Ectodermal cell (in vitro differentiated cells): ENCODE measurements around the gene AMBRA1.

Experiments
- H3K27ac ChIP-seq: 2 replicates; pipeline ENCODE4 v1.7.0; 2013; ENCODE audit warnings: mild to moderate bottlenecking, low read depth, low read length; ENCODE audit not compliant: insufficient read depth, poor library complexity, severe bottlenecking
- H3K27me3 ChIP-seq: 2 replicates; pipeline ENCODE4 v1.7.0; 2013; ENCODE audit warnings: mild to moderate bottlenecking, low read length; ENCODE audit not compliant: insufficient read depth, control insufficient read depth, poor library complexity, severe bottlenecking
- H3K36me3 ChIP-seq: one replicate; pipeline ENCODE4 v1.7.0; 2013; ENCODE audit warnings: low read length; ENCODE audit not compliant: control insufficient read depth, insufficient read depth
- H3K4me1 ChIP-seq: one replicate; pipeline ENCODE4 v1.7.0; 2013; ENCODE audit warnings: low read length; ENCODE audit not compliant: control insufficient read depth, insufficient read depth
- H3K4me3 ChIP-seq: 2 replicates; pipeline ENCODE4 v1.7.0; 2013; ENCODE audit warnings: low read depth, low read length, control low read depth; ENCODE audit not compliant: insufficient read depth
- H3K9me3 ChIP-seq: 2 replicates; pipeline ENCODE4 v1.7.0; 2013; ENCODE audit warnings: mild to moderate bottlenecking, low read length, moderate library complexity; ENCODE audit not compliant: control insufficient read depth
- WGBS, 2 experiments: methylation state at CpG; one replicate each; pipeline ENCODE4 v1.1.7; 2013; ENCODE audit warnings: missing lambda C conversion rate in 2 of 2; 5-methylcytosine and 5-hydroxymethylcytosine counted together

AMBRA1 gene

GRCh38 chr11:46421257-46421880, 172.5 kb downstream of the AMBRA1 start:
- Histone ChIP-seq H3K4me3 (no peak overlapping the region), H3K9me3 (no peaks in the 10 kb centered on the region), H3K36me3 (no peaks in the 10 kb centered on the region), H3K27me3 (no peaks in the 10 kb centered on the region), H3K4me1 (peaks cover 20% of the 10 kb centered on the region), H3K27ac (no peak overlapping the region)
- 95% methylated on average over 8 of the region's 8 CpGs for WGBS, 2 experiments

GRCh38 chr11:46420513-46420912, 173.3 kb downstream of the AMBRA1 start:
- Histone ChIP-seq H3K4me3 (no peak overlapping the region), H3K27ac (no peak overlapping the region), H3K36me3 (no peaks in the 10 kb centered on the region), H3K9me3 (no peaks in the 10 kb centered on the region), H3K27me3 (no peaks in the 10 kb centered on the region), H3K4me1 (peaks cover 21% of the 10 kb centered on the region)
- 83 to 91% methylated on average over 1 of the region's 1 CpG for WGBS, 2 experiments

- no peaks in the 10 kb centered on the region for H3K27me3 ChIP-seq
- WGBS, 2 experiments: 89 to 91% methylated on average over 4 to 5 of the region's 5 CpGs
- no peak overlapping the region for H3K27ac ChIP-seq
- H3K4me3 ChIP-seq: no peak overlapping the region
- H3K36me3 ChIP-seq: no peaks in the 10 kb centered on the region
- H3K9me3 ChIP-seq: no peaks in the 10 kb centered on the region
- H3K4me1 ChIP-seq: peaks cover 27% of the 10 kb centered on the region
Observed at GRCh38 chr11:46418751-46419150, 175.1 kb downstream of the AMBRA1 start.

- H3K4me1 ChIP-seq: peaks cover 27% of the 10 kb centered on the region
- WGBS, 2 experiments: 12 to 22% methylated on average over 7 of the region's 7 CpGs
- no peaks in the 10 kb centered on the region for H3K27me3 ChIP-seq
- no peaks in the 10 kb centered on the region for H3K9me3 ChIP-seq
- no peaks in the 10 kb centered on the region for H3K36me3 ChIP-seq
- peak overlapping the region; percentile 71 for H3K27ac ChIP-seq
- H3K4me3 ChIP-seq: no peak overlapping the region
Observed at GRCh38 chr11:46417711-46418110, 176.1 kb downstream of the AMBRA1 start.

GRCh38 chr11:46414879-46415278, 178.9 kb downstream of the AMBRA1 start:
- H3K4me3 ChIP-seq: no peak overlapping the region
- 61 to 62% methylated on average over 3 of the region's 3 CpGs for WGBS, 2 experiments
- no peaks in the 10 kb centered on the region for H3K9me3 ChIP-seq
- no peak overlapping the region for H3K27ac ChIP-seq
- H3K36me3 ChIP-seq: no peaks in the 10 kb centered on the region
- peaks cover 27% of the 10 kb centered on the region for H3K4me1 ChIP-seq
- H3K27me3 ChIP-seq: no peaks in the 10 kb centered on the region

GRCh38 chr11:46414466-46414796, 179.4 kb downstream of the AMBRA1 start:
- Histone ChIP-seq H3K4me3 (no peak overlapping the region), H3K36me3 (no peaks in the 10 kb centered on the region), H3K4me1 (peaks cover 27% of the 10 kb centered on the region), H3K27me3 (no peaks in the 10 kb centered on the region), H3K27ac (no peak overlapping the region), H3K9me3 (no peaks in the 10 kb centered on the region)
- WGBS, 2 experiments: 90 to 96% methylated on average over 5 of the region's 5 CpGs

GRCh38 chr11:46413760-46414465, 179.9 kb downstream of the AMBRA1 start:
- Histone ChIP-seq H3K27me3 (no peaks in the 10 kb centered on the region), H3K4me3 (no peak overlapping the region), H3K36me3 (no peaks in the 10 kb centered on the region), H3K9me3 (no peaks in the 10 kb centered on the region), H3K27ac (no peak overlapping the region), H3K4me1 (peaks cover 26% of the 10 kb centered on the region)
- WGBS, 2 experiments: 95 to 96% methylated on average over 9 of the region's 9 CpGs

GRCh38 chr11:46410021-46410420, 183.8 kb downstream of the AMBRA1 start:
- Histone ChIP-seq H3K27me3 (no peaks in the 10 kb centered on the region), H3K9me3 (no peaks in the 10 kb centered on the region), H3K27ac (peak overlapping the region; percentile 17), H3K4me1 (peaks cover 9% of the 10 kb centered on the region), H3K4me3 (no peak overlapping the region), H3K36me3 (peaks cover 4% of the 10 kb centered on the region)
- 52 to 53% methylated on average over 5 of the region's 5 CpGs for WGBS, 2 experiments

- peaks cover 4% of the 10 kb centered on the region for H3K4me1 ChIP-seq
- no peaks in the 10 kb centered on the region for H3K9me3 ChIP-seq
- no peak overlapping the region for H3K27ac ChIP-seq
- no peak overlapping the region for H3K4me3 ChIP-seq
- H3K27me3 ChIP-seq: no peaks in the 10 kb centered on the region
- peaks cover 4% of the 10 kb centered on the region for H3K36me3 ChIP-seq
- 94 to 96% methylated on average over 6 of the region's 6 CpGs for WGBS, 2 experiments
Observed at GRCh38 chr11:46408407-46408986, 185.3 kb downstream of the AMBRA1 start.

GRCh38 chr11:46407635-46408034, 186.2 kb downstream of the AMBRA1 start:
- H3K27me3 ChIP-seq: no peaks in the 10 kb centered on the region
- no peaks in the 10 kb centered on the region for H3K9me3 ChIP-seq
- 88 to 89% methylated on average over 10 of the region's 10 CpGs for whole genome bisulfite sequencing, 2 experiments
- H3K4me1 ChIP-seq: peaks cover 4% of the 10 kb centered on the region
- H3K36me3 ChIP-seq: peaks cover 4% of the 10 kb centered on the region
- H3K4me3 ChIP-seq: no peak overlapping the region
- peak overlapping the region; percentile 48 for H3K27ac ChIP-seq
